GM19043 (cell line): ENCODE measurements around the gene GAL3ST1.
"Not testable (repeated sequence)": the region's sequence is repeated elsewhere in the genome, so short reads cannot be mapped to it uniquely, and the experiment has no call there.

Experiments used
- ATAC-seq: cut with Tn5 transposase; IDR thresholded peaks from one replicate; pipeline ENCODE4 v1.9.1; 2021; ENCODE audit warnings: low read depth; ENCODE audit not compliant: unreplicated experiment

GAL3ST1 gene

DNA sequence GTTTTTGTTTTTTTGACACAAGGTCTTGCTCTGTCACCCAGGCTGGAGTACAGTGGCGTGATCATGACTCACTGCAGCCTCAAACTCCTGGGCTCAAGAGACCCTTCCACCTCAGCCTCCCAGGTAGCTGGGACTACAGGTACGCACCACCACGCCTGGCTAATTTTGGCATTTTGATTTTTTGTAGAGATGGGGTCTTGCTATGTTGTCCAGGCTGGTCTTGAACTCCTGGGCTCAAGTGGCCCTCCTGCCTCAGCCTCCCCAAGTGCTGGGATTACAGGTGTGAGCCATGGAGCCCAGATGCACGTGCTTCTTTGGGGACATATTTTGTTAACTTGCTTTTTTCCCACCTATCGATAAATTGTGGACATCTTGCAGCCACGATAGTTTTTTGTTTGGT is 7.2 kb downstream of the GAL3ST1 start:
- not testable (repeated sequence) for ATAC-seq

DNA sequence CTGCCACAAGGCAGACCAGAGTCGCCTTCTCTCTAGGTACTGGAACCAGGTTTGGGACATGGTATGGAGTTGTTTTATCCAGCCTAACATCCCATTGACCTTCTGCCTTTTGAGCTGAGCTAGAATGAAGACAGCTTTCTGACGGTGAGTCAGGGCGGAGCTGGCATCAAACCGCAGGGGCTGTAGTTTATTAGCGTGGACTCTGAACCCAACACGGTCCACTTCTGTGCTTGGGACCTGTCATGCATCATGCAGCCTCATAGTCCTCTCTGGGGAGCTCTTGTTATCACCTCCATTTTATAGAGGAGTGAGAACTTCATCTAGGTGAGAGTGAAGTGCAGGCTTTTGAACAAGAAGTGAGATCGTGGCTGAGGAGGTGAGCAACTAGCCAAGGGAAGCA is 8.3 kb downstream of the GAL3ST1 start:
- ATAC-seq, result no peak

DNA sequence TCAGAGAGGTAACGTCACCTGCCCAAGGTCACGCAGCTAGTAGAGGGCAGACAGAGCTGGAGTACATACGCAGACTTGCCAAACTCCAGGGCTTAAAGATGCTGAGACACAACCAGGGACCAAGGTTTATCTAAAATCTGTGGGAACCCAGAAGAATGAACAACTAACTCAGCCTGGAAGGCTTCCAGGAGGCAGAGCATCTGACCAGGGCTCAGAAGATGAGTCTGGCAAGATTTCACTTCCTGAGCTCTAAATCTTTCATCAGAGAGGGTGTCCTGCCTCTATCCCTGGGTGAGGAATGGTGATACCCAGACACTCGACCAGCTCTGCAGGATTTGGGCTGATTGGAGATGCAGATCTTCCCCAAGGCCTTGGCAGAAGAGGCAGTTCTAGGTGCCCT is 9.1 kb downstream of the GAL3ST1 start:
- ATAC-seq, result no peak

DNA sequence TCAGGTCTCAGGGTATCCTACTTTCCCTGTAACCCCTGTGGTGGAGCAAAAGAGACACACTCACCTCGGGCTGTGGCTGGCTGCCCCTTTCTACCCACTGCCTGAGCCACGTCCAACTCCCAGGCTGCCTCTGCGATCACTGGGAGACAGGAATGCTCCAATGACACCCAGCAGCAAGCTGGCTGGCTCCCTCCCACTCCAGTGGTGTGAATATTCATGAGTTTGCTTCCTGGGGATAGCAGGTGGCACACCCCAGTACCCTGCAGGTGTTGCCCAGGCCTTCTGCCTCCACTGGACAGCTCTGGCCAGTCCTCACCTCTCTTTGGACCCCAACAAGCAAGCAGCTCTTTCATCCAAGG is 9.7 kb downstream of the GAL3ST1 start:
- no peak for ATAC-seq

DNA sequence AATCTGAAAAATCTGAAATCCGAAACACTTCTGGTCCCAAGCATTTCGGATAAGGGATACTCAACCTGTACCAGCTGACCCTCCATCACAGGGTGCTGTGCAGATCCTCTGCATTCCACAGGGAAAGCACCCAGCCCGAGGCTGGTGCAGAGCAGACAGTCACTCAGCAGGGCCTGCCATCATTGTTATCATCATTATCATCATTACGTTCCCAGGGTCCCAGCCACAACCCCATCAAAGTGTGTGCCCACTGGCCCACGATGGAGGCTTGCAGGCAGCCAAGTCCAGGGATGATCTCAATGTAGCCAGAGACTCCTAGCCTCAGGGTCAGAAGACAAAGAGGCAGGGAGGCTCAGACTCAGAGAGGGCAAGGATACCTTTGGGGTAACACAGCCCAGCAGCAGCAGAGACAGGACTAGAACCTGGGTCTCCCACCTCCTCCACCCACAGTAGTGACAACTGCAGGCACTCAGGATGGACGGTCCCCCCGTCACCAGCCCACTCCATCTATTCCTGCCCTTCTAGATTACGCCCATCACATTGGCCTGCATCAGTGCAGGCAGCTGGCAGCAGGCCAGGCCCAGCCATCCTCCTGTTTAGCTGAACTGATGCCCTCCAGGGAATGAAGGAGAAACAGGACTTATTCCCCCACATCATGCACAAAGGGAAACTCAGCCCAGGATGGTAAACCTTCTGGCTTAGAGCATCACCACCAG is 10.3 kb downstream of the GAL3ST1 start:
- no peak for ATAC-seq

DNA sequence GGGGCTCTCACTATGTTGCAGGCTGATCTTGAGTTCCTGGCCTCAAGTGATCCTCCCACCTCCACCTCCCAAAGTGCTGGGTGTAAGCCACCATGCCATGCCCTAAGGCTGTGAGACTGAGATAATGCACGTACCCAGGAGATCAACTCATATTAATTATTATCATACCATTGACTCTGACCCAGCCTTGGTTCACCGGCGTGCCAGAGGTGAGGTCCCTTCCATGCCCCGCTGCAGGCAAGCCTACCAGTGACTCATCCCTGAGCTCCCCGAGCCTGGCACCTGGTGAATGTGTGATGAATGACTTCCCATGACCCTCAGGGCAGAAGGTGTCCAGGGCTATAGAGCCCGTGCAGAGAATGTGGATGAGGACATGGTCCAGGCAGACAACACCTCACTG is 12.1 kb downstream of the GAL3ST1 start:
- ATAC-seq, result no peak

DNA sequence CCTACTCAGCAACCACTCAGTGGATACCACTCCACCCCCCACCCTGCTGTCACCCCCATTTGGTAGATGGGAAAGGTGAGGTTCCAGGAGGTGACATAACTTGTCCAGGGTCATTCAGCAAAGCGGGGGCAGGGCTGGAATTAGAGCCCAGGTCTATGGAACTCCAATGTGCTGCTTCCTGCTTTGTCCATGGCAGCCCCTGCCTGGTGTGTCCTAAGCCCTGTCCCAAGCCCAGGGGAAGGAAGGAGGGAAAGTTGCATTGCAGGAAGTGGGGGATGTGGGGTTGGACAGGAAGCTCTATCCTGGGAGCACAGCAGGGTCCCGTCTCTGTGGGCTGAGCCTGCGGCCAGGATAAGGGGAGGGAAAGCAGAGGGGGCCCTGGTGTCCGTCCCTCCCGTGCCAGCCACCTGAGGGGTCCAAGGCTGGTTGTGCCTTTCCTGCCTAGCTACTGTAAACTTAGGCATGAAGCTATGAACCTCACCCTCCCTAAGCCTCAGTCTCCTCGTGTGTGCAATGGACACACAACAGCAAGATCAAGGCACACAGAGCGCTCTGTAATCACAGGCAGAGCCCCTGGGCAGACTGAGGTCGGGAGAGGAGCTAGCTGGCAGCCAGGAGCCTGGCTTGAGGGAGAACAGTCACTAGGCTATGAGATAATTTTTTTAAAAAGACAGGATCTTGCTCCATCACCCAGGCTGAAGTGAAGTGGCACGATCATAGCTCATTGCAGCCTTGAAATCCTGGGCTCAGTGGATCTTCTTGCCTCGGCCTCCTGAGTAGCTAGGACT is 12.9 kb downstream of the GAL3ST1 start:
- no peak for ATAC-seq

DNA sequence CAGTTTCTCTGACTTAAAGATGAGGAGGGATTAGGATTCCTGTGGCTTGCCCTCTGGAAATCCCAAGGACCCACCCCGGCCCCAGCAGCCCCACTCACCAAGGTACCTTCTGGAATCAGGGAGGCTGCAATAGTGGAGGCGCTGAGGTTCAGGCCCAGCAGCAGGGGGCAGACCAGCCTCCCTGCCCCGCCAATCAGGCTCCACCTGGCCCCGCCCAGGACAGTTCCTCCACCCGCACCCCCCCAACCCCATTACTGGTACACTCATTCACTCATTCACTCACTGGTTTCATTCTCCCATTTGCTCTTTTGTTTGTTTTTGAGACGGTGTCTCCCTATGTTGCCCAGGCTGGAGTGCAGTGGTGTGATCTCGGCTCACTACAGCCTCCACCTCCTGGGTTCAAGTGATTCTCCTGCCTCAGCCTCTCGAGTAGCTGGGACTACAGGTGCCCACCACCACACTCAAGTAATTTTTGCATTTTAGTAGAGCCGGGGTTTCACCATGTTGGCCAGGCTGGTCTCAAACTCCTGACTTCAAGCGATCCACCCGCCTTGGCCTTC is 13.7 kb downstream of the GAL3ST1 start:
- ATAC-seq, result not testable (repeated sequence)

DNA sequence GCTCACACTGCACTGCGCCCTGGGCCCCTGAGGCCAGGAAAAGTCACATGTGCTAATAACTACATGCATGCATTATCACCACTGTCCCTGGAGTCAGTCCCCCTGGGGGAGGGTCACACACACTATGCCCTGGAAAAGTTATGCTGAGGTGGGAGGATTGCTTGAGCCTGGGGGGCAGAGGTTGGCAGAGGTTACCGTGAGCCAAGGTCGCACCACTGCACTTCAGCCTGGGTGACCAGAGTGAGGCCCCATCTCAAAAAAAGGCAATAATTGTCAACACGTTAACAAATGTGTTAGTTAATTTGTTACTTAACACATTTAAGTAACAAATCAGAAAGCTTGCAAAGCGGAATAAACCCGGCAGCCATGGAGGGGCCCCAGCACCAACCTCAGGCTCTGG is 14.6 kb downstream of the GAL3ST1 start:
- no peak for ATAC-seq

DNA sequence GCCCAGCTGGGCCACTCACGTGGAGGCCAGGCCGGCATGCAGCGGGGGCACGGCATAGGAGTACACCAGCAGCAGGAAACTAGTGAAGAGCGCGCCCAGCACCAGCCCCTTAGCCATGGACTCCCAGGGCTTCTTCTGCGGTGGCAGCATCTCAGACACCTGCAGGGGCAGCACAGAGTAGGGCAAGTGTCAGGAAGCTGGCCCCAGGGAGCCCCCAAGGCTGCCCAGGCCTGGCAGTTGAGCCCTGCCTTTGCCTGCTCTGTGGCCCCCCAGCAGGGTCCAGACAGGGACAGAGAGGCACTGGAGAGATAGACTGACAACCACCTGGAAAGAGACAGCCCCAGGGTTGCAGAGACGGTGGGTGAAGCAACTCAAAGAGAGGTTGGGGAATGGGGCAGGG is 17.2 kb downstream of the GAL3ST1 start:
- no peak for ATAC-seq

DNA sequence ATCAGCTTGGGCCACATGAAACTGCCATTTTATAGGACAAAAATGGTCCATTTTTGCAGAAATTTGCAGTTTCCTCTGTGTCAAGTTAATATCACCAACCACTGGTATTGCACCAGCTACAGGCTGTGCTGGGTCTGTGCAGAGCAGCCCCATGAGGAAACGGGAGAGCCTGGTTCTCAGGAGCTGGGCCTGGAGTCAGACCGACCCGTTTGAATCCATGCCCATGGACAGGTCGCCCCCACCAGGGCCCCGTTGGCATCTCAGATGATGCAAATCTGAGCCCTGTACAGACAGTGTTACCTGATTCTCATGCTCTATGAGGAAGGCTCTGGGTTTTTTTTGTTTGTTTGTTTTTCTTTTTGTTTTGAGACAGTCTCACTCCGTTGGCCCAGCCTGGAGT is 18.1 kb downstream of the GAL3ST1 start:
- no peak for ATAC-seq

DNA sequence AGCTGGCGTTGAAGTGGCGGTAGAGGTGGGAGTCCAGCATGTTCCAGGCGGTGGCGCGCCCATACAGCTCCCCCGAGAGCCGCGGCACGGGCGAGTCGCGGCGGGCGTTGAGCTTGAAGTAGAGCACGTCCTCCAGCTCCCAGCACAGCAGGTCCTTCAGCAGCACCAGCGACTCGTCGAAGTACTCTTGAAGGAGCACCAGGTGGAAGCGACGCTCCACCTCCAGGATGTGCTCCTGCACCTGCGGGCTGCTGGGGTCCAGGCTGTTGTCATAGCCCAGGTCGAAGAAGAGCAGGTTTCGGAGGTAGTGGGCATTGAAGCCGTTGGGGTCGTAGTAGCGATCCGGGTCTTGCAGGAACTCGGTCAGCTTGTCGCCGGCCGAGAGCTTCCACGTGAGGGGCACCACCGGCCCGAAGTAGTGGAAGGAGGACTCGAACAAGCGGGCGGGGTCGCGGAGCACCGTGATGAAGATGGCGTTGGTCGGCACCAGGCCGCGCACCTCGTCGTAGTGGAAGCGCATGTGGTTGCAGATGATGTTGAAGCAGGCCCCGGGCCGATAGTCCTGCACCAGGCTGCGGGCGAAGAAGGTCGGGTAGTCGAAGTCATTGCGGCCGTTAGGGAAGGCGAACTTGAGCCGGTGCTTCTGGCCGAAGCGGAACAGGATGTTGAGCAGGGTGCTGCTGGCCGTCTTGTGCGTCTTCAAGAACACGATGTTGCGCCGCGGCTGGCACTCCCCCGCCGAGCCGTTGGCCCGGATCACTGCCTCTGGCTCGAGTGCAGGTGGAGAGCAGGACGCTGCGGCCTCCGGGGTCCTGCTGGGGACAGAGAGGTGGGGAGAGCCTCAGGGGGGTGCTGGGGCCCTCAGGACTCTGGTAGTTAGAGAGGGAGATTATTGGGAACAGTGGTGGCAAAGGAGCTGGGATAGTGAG is 18.9 kb downstream of the GAL3ST1 start:
- ATAC-seq, result no peak

DNA sequence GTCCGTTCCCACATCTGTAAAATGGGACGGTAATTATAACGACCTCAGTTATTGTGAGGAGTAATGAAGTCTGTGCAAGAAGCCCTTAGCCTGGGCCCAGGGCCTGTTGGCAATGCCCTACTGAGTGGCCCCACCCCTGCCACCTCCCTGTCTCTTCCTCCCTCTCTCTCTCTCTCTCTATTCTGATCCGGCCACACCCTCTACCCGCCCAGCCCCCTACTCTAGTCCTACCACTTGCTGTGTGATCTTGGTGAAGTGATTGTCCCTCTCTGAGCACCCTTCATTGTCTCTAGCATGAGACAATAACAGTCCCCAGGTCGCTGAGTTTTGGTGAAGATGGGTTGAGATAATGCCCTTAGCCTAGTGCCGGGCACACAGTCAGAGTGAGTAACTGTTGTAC is 20.5 kb downstream of the GAL3ST1 start:
- no peak for ATAC-seq

DNA sequence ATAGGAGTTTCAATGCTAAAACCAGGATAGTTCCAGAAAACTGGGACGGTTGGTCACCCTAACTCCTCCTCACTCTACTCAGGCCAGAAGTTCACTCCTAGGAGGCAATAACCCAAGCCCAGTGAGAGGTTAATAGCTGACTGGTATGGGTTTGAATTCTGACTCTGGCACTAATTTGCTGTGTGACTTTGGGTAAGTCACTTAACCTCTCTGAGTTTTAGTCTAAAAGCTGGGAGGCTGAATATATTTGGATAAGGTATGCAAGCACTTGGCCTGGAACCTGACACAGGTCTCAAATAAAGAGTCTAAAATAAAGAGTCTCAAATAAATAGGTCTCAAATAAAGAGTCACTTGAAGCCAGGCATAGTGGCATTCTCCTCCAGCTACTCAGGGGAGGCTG is 21.7 kb downstream of the GAL3ST1 start:
- ATAC-seq, result no peak

DNA sequence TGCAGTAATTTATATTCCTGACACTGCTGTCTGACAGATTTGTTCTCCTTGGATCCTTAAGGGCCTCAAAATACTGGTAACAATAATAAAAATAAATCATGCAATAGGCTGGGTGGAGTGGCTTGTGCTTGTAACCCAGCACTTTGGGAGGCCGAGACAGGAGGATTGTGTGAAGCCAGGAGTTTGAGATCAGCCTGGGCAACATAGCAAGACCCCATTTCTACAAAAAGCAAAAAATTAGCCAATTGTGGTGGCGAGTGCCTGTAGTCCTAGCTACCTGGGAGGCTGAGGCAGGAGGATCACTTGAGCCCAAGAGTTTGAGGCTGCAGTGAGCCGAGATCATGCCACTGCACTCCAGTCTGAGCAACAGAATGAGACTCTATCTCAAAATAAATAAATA is 22.7 kb downstream of the GAL3ST1 start:
- ATAC-seq, result not testable (repeated sequence)

DNA sequence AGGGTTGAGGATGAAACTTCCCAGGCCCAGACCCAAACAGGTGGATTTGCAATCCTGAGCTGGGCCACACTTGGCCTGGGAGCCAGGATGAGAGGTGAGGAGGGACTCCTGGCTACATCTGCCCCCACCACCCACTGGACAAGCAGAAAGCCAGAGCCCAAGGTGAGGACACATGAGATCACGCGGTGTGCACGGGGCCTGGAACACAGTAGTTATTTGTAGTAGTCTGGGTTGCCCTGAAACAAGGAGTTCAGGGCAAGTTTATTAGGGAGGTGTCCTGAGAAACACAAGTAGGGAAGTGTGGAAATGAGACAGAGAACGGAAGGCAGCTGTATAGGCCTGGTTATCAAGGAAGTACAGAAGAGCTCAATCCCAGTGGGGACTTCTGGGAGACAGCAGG is 27.3 kb downstream of the GAL3ST1 start:
- ATAC-seq, result no peak

DNA sequence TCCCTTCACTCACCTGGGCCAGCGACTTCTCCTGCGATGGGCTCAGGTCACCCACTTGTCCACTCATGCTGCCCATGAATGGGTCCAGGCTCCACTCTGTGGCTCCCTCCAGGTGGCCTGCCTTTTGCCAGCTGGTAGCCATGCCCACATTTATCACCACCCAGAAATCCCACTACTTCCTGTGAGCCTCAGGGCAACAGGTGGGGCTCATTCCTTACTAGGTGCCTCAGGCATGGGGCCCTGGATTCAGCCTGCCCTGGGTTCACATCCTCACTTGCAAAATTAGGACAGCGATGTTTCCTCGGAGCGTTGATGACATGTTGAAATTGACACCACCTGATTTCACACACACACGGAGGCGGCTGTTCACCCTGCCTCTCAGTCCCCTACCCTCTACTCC is 27.8 kb downstream of the GAL3ST1 start, which contains the start of gene SEC14L6:
Gene SEC14L6 (minus strand): TSS at position 126 of the 400 bp plus-strand sequence. CDS start 59 bp downstream, at position 67.
- ATAC-seq, result no peak

DNA sequence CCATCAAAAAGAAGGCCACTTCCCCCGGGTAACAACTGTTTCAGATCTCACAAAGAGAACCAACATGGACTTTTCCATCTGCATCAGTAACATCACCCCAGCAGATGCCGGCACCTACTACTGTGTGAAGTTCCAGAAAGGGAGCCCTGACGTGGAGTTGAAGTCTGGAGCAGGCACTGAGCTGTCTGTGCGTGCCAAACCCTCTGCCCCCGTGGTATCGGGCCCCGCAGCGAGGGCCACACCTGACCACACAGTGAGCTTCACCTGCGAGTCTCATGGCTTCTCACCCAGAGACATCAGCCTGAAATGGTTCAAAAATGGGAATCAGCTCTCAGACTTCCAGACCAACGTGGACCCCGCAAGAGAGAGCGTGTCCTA is 31.7 kb downstream of the GAL3ST1 start:
- no peak for ATAC-seq

DNA sequence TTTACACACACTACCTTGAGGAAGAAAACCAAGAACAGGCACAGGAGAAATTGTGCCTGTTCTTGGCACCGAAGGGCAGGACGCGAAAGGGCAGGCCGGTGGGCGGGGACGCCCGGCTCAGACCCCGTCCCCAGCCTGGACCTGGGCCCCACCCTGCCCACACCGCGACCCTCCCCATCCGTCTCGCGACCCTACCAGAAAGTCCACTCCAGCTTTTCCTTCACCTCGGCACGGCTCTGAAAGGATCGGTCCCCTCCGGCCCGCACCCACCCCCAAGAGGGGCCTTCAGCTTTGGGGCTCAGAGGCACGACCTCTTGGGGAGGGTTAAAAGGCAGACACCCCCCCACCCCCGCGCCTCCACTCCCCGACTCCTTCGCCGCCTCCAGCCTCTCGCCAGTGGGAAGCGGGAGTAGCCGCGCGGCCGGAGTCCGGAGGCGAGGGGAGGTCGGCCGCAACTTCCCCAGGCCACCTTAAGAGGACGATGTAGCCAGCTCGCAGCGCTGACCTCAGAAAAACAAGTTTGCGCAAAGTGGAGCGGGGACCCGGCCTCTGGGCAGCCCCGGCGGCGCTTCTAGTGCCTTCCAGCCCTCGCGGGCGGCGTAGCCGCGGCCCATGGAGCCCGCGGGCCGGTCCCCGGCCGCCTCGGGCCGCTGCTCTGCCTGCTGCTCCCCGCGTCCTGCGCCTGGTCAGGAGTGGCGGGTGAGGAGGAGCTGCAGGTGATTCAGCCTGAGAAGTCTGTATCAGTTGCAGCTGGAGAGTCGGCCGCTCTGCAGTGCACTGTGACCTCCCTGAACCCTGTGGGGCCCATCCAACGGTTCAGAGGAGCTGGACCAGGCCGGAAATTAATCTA is 32.3 kb downstream of the GAL3ST1 start:
- ATAC-seq, result no peak

DNA sequence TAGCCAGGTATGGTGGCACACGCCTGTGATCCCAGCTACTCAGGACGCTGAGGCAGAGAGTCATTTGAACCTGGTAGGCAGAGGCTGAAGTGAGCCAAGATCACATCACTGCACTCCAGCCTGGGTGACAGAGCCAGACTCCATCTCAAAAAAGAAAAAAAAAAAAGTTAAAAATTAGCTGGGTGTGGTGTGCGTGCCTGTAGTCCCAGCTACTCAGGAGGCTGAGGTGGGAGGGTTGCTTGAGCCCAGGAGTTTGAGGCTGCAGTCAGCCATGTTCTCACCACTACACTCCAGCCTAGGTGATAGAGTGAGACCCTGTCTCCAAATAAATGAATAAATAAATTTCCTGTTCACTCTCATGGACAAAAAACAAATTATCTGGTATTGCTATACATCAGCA is 33.0 kb downstream of the GAL3ST1 start:
- ATAC-seq, result not testable (repeated sequence)
